Panc1 (cell line): Measurements from ENCODE around the gene ST8SIA1. TPM values are rescaled to one million over a fixed set of nuclear protein-coding genes. Genes with fewer than 3 reads are reported as not detected.

Experiments used
- ATAC-seq: fragments of 200-7000 bp; cut with Tn5 transposase; 2 replicates; pipeline ENCODE4 v1.9.1; 2020; ENCODE audit warnings: mild to moderate bottlenecking, moderate library complexity
- BruUV-seq: library from RNA; stranded (reverse); fragments of 400-500 nt; replicated peaks from 2 replicates; lab custom pipeline; 2021; lab: Mats Ljungman, UMichigan
- CTCF ChIA-PET: fragments of 300-600 bp; sonication (Branson Sonifier 250); formaldehyde crosslinking; loops from one replicate; lab custom pipeline; 2022; ENCODE audit warnings: antibody characterized with exemption; lab: Charles Lee
- POLR2A ChIA-PET: fragments of 300-600 bp; sonication (Branson Sonifier 250); formaldehyde crosslinking; loops from one replicate; lab custom pipeline; 2022; ENCODE audit warnings: antibody characterized with exemption; lab: Charles Lee
- DNase-seq: peaks from one replicate; pipeline ENCODE4 v3.0.0-alpha.2; 2010; ENCODE audit warnings: low read depth, low spot score
- H3K27ac ChIP-seq: 2 replicates; pipeline ENCODE4 v1.5.1; 2011; ENCODE audit warnings: mild to moderate bottlenecking, low read length, inconsistent platforms
- H3K27me3 ChIP-seq: fragments of 200-500 bp; sonication (Bioruptor generic); 2 replicates; pipeline ENCODE4 v1.6.0; 2014; ENCODE audit warnings: low read length, inconsistent platforms; ENCODE audit not compliant: control insufficient read depth, insufficient read depth
- H3K36me3 ChIP-seq: fragments of 200-500 bp; sonication (Bioruptor generic); 2 replicates; pipeline ENCODE4 v1.5.1; 2014; ENCODE audit warnings: inconsistent platforms, mild to moderate bottlenecking, low read length, moderate library complexity; ENCODE audit not compliant: control insufficient read depth, insufficient read depth
- H3K4me1 ChIP-seq: 2 replicates; pipeline ENCODE4 v1.5.1; 2011; ENCODE audit warnings: inconsistent platforms, mild to moderate bottlenecking, low read length, moderate library complexity; ENCODE audit not compliant: control insufficient read depth, insufficient read depth
- H3K4me3 ChIP-seq, 2 experiments: 2 replicates each; pipeline ENCODE4 v1.5.1; 2011 to 2012; ENCODE audit warnings: low read depth in 2 of 2, low read length in 2 of 2, mild to moderate bottlenecking in 2 of 2, inconsistent platforms in 1 of 2, moderate library complexity in 1 of 2
- H3K9me3 ChIP-seq: fragments of 200-500 bp; sonication (Bioruptor generic); 2 replicates; pipeline ENCODE4 v1.5.1; 2014; ENCODE audit warnings: low read depth, mild to moderate bottlenecking, inconsistent platforms, low read length, moderate library complexity; ENCODE audit not compliant: control insufficient read depth, insufficient read depth
- CTCF ChIP-seq: fragments of 450-650 bp; IDR thresholded peaks from 2 replicates; pipeline ENCODE4 v1.5.1; 2017; ENCODE audit warnings: mild to moderate bottlenecking
- POLR2AphosphoS5 ChIP-seq: IDR thresholded peaks from 2 replicates; pipeline ENCODE4 v1.6.1; 2012; ENCODE audit warnings: mild to moderate bottlenecking, low read depth, low read length, moderate library complexity
- SIN3A ChIP-seq: IDR thresholded peaks from 2 replicates; pipeline ENCODE4 v1.6.1; 2012; ENCODE audit warnings: low read depth, mild to moderate bottlenecking, low read length, moderate library complexity, borderline replicate concordance; ENCODE audit not compliant: insufficient read depth
- TCF7L2 ChIP-seq: IDR thresholded peaks from 2 replicates; pipeline ENCODE4 v1.6.1; 2011; ENCODE audit warnings: mild to moderate bottlenecking, low read depth, low read length, inconsistent platforms
- in situ Hi-C: cut with HindIII; loops from 2 replicates; pipeline ENCODE4 v1.10.0; 2016; ENCODE audit warnings: low sequenced_read_pairs, low pct_unique_long_range_greater_than_20kb
- intact Hi-C: fragments of 100-400 bp; cut with micrococcal nuclease; formaldehyde crosslinking; loops from one replicate; pipeline ENCODE4 v1.10.0; 2022; ENCODE audit not compliant: unreplicated experiment
- total RNA-seq: library from RNA; stranded (reverse); gene quantifications from one replicate; pipeline ENCODE4 v1.2.1, GENCODE V29; 2021; ENCODE audit not compliant: unreplicated experiment
- TF ChIP-seq, protein P1 (sequence below), 2 experiments: IDR thresholded peaks; 2 replicates each; pipeline ENCODE4 v1.6.1; 2011 to 2012; ENCODE audit warnings: low read depth in 2 of 2, control low read depth in 1 of 2, low read length in 1 of 2, mild to moderate bottlenecking in 1 of 2, moderate library complexity in 1 of 2; ENCODE audit not compliant: insufficient read depth in 1 of 2

ST8SIA1 gene
- total RNA-seq, 1 experiment from 2014 or later: 0.13 TPM

DNA sequence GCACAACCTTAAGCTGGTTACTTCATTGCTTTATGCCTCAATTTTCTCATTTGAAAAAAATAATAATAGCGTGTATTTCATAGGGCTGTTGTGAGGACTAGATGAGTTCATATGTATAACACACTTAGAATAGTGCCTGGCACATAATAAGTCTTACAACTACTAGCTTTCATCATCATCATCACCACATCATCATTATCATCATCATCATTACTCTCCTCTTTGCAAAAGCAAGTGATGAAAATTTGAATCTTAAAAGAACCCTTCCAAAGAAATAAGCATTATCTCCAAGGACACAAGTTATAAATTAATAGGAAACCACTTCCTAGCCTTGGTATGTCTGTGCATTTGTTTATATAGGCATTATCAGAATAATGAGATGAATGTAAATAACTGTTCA lies 117.0 kb downstream of the ST8SIA1 start:
- Histone ChIP-seq H3K9me3 (no peaks in the 10 kb centered on the region), H3K4me3 (no peak overlapping the region), H3K4me1 (no peaks in the 10 kb centered on the region), H3K36me3 (no peaks in the 10 kb centered on the region), H3K27ac (no peak overlapping the region), H3K27me3 (no peaks in the 10 kb centered on the region)
- ATAC-seq: no peak
- ChIA-PET POLR2A (no interaction called here), CTCF (no interaction called here)
- intact Hi-C loops: no loop called here
- no peak for DNase-seq
- TF ChIP-seq, protein P1, sequence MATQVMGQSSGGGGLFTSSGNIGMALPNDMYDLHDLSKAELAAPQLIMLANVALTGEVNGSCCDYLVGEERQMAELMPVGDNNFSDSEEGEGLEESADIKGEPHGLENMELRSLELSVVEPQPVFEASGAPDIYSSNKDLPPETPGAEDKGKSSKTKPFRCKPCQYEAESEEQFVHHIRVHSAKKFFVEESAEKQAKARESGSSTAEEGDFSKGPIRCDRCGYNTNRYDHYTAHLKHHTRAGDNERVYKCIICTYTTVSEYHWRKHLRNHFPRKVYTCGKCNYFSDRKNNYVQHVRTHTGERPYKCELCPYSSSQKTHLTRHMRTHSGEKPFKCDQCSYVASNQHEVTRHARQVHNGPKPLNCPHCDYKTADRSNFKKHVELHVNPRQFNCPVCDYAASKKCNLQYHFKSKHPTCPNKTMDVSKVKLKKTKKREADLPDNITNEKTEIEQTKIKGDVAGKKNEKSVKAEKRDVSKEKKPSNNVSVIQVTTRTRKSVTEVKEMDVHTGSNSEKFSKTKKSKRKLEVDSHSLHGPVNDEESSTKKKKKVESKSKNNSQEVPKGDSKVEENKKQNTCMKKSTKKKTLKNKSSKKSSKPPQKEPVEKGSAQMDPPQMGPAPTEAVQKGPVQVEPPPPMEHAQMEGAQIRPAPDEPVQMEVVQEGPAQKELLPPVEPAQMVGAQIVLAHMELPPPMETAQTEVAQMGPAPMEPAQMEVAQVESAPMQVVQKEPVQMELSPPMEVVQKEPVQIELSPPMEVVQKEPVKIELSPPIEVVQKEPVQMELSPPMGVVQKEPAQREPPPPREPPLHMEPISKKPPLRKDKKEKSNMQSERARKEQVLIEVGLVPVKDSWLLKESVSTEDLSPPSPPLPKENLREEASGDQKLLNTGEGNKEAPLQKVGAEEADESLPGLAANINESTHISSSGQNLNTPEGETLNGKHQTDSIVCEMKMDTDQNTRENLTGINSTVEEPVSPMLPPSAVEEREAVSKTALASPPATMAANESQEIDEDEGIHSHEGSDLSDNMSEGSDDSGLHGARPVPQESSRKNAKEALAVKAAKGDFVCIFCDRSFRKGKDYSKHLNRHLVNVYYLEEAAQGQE (IDR thresholded peaks at IDR 0.05; ENCODE audit: insufficient read depth in 1 of 2, low read depth in 2 of 2, low read length in 1 of 2): no peak
- no peak for TF ChIP-seq SIN3A
- no peak for TF ChIP-seq TCF7L2
- no TSS peak for BruUV-seq
- in situ Hi-C loops: no loop called here

- POLR2A ChIA-PET: no interaction called here
- no TSS peak for BruUV-seq
- Histone ChIP-seq H3K27me3 (no peaks in the 10 kb centered on the region), H3K9me3 (no peaks in the 10 kb centered on the region), H3K4me1 (no peaks in the 10 kb centered on the region), H3K4me3 (no peak overlapping the region), H3K27ac (no peak overlapping the region), H3K36me3 (no peaks in the 10 kb centered on the region)
- in situ Hi-C loops (no loop called here), intact Hi-C loops (no loop called here)
- CTCF ChIA-PET: no interaction called here
- DNase-seq: no peak
- TF ChIP-seq CTCF (no peak), POLR2AphosphoS5 (no peak), SIN3A (no peak), TCF7L2 (no peak)
- TF ChIP-seq, protein P1 (IDR thresholded peaks at IDR 0.05; ENCODE audit: insufficient read depth in 1 of 2, low read depth in 2 of 2, low read length in 1 of 2): no peak
- ATAC-seq: no peak
Measured at GRCh38 chr12:22215467-22216253, 118.8 kb downstream of the ST8SIA1 start.
